ENCODE results near the gene KCNMA1. TPM values are rescaled to one million over a fixed set of nuclear protein-coding genes. Genes with fewer than 3 reads are reported as not detected.

Gene KCNMA1
- polyA plus RNA-seq, 1 experiment = 21.4 TPM

GRCh38 chr10:77682393-77683087 is 44.9 kb upstream of the KCNMA1 start:
- Histone ChIP-seq H3K27me3 (ENCODE audit: control insufficient read depth, insufficient read depth, low read length) (peaks cover 16% of the 10 kb centered on the region), H3K4me3 (ENCODE audit: low read depth, low read length) (no peak overlapping the region), H3K36me3 (ENCODE audit: control insufficient read depth, insufficient read depth, low read length) (no peaks in the 10 kb centered on the region)
- DNase-seq (ENCODE audit: low read depth) = no peak
- ChIA-PET POLR2A (no interaction called here), CTCF (interaction anchor here (0.6 to 4.4 kb wide), 2 partner anchors 30 to 950 kb away, joined by 5 to 26 read pairs; no protein-coding TSS in a partner anchor)
- TF ChIP-seq, protein P1, sequence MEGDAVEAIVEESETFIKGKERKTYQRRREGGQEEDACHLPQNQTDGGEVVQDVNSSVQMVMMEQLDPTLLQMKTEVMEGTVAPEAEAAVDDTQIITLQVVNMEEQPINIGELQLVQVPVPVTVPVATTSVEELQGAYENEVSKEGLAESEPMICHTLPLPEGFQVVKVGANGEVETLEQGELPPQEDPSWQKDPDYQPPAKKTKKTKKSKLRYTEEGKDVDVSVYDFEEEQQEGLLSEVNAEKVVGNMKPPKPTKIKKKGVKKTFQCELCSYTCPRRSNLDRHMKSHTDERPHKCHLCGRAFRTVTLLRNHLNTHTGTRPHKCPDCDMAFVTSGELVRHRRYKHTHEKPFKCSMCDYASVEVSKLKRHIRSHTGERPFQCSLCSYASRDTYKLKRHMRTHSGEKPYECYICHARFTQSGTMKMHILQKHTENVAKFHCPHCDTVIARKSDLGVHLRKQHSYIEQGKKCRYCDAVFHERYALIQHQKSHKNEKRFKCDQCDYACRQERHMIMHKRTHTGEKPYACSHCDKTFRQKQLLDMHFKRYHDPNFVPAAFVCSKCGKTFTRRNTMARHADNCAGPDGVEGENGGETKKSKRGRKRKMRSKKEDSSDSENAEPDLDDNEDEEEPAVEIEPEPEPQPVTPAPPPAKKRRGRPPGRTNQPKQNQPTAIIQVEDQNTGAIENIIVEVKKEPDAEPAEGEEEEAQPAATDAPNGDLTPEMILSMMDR (IDR thresholded peaks at IDR 0.05; ENCODE audit: insufficient read depth, low read depth, low read length) = no peak

- Histone ChIP-seq H3K4me3 (ENCODE audit: low read depth, low read length) (no peak overlapping the region), H3K27me3 (ENCODE audit: control insufficient read depth, insufficient read depth, low read length) (peaks cover 13% of the 10 kb centered on the region), H3K36me3 (ENCODE audit: control insufficient read depth, insufficient read depth, low read length) (no peaks in the 10 kb centered on the region)
- CTCF ChIA-PET = interaction anchor here (0.6 to 4.4 kb wide), 2 partner anchors 30 to 951 kb away, joined by 5 to 26 read pairs; no protein-coding TSS in a partner anchor
- TF ChIP-seq, protein P1 (IDR thresholded peaks at IDR 0.05; ENCODE audit: insufficient read depth, low read depth, low read length) = no peak
- DNase-seq (ENCODE audit: low read depth) = no peak
- POLR2A ChIA-PET = no interaction called here
Observed at GRCh38 chr10:77681839-77682238, 44.2 kb upstream of the KCNMA1 start.

DNA sequence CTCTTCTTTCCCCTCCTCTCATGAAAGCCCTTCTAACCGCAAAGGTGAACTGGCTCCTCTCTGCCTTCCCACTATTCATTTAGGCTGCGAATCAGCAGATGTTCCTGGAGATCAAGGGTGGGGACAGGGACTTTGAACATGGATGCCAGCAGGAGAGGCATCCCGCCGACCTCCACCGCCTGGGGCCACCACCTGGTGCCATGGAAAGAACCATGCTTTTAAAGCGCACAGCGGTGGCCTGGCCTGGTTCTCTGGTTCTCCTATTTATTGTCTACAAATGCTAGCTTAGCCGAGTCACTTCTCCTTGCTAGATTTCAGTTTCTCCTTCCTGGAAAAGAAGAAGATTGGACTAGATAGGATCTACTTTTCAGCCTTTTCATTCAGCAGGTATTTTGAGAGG is 43.2 kb upstream of the KCNMA1 start:
- Histone ChIP-seq H3K36me3 (ENCODE audit: control insufficient read depth, insufficient read depth, low read length) (no peaks in the 10 kb centered on the region), H3K4me3 (ENCODE audit: low read depth, low read length) (no peak overlapping the region), H3K27me3 (ENCODE audit: control insufficient read depth, insufficient read depth, low read length) (peaks cover 9% of the 10 kb centered on the region)
- DNase-seq (ENCODE audit: low read depth) = no peak
- POLR2A ChIA-PET = no interaction called here
- TF ChIP-seq, protein P1 (IDR thresholded peaks at IDR 0.05; ENCODE audit: insufficient read depth, low read depth, low read length) = no peak
- CTCF ChIA-PET = interaction anchor here (0.9 to 4.4 kb wide), 2 partner anchors 9 to 31 kb away, joined by 4 to 26 read pairs; no protein-coding TSS in a partner anchor

- ChIA-PET CTCF (interaction anchor here (4.4 kb wide), 1 partner anchor 32 kb away, joined by 26 read pairs; no protein-coding TSS in a partner anchor), POLR2A (no interaction called here)
- Histone ChIP-seq H3K36me3 (ENCODE audit: control insufficient read depth, insufficient read depth, low read length) (no peaks in the 10 kb centered on the region), H3K27me3 (ENCODE audit: control insufficient read depth, insufficient read depth, low read length) (peaks cover 9% of the 10 kb centered on the region), H3K4me3 (ENCODE audit: low read depth, low read length) (no peak overlapping the region)
- TF ChIP-seq, protein P1 (IDR thresholded peaks at IDR 0.05; ENCODE audit: insufficient read depth, low read depth, low read length) = no peak
- DNase-seq (ENCODE audit: low read depth) = no peak
Observed at GRCh38 chr10:77680065-77680464, 42.5 kb upstream of the KCNMA1 start.

DNA sequence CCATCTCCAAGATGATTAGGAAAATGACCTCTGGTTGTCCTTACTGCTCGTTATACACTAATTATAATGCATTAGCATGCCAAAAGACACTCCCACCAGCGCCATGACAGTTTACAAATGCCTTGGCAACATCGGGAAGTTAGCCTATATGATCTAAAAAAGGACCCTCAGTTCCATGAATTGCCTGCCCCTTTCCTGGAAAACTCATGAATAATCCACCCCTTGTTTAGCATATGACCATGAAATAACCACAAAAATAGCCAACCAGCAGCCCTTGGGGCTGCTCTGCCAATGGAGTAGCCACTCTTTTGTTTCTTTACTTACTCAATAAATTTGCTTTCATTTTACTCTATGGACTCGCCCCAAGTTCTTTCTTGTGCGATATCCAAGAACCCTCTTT is 41.6 kb upstream of the KCNMA1 start:
- DNase-seq (ENCODE audit: low read depth) = no peak
- CTCF ChIA-PET = no interaction called here
- H3K27me3 ChIP-seq (ENCODE audit: control insufficient read depth, insufficient read depth, low read length) = peaks cover 9% of the 10 kb centered on the region
- TF ChIP-seq, protein P1 (IDR thresholded peaks at IDR 0.05; ENCODE audit: insufficient read depth, low read depth, low read length) = no peak
- H3K36me3 ChIP-seq (ENCODE audit: control insufficient read depth, insufficient read depth, low read length) = no peaks in the 10 kb centered on the region
- POLR2A ChIA-PET = no interaction called here
- H3K4me3 ChIP-seq (ENCODE audit: low read depth, low read length) = no peak overlapping the region
